Caco-2 (cell line): Measurements from ENCODE around the gene HIVEP1. TPM values are rescaled to one million over a fixed set of nuclear protein-coding genes. Genes with fewer than 3 reads are reported as not detected.

Experiments
- BruUV-seq: library from RNA; stranded (reverse); fragments of 400-500 nt; replicated peaks from 2 replicates; lab custom pipeline; 2021; lab: Mats Ljungman, UMichigan
- CTCF ChIA-PET: fragments of 300-600 bp; sonication (Branson Sonifier 250); formaldehyde crosslinking; loops from one replicate; lab custom pipeline; 2022; ENCODE audit warnings: antibody characterized with exemption; lab: Charles Lee
- POLR2A ChIA-PET: fragments of 300-600 bp; sonication (Branson Sonifier 250); formaldehyde crosslinking; loops from one replicate; lab custom pipeline; 2022; ENCODE audit warnings: antibody characterized with exemption; lab: Charles Lee
- DNase-seq, 2 experiments: peaks; one replicate each; pipeline versions ENCODE4 v3.0.0 to v3.0.0-alpha.2; 2020 to 2022
- H3K27me3 ChIP-seq: replicated peaks from 2 replicates; pipeline ENCODE4 v1.6.0; 2011; ENCODE audit warnings: low read length; ENCODE audit not compliant: control insufficient read depth, insufficient read depth
- H3K36me3 ChIP-seq: 2 replicates; pipeline ENCODE4 v1.5.1; 2011; ENCODE audit warnings: low read length; ENCODE audit not compliant: control insufficient read depth, insufficient read depth
- H3K4me1 ChIP-seq: fragments of 250-450 bp; sonication (Bioruptor Pico); 2 replicates; pipeline ENCODE4 v1.5.1; 2020; ENCODE audit warnings: mild to moderate bottlenecking
- H3K4me3 ChIP-seq: 2 replicates; pipeline ENCODE4 v1.5.1; 2011; ENCODE audit warnings: low read depth, mild to moderate bottlenecking, control low read depth, low read length
- H3K9me3 ChIP-seq: fragments of 250-450 bp; sonication (Bioruptor Pico); 2 replicates; pipeline ENCODE4 v1.5.1; 2020; ENCODE audit warnings: mild to moderate bottlenecking, moderate library complexity
- H3K27ac Mint-ChIP-seq: one replicate; pipeline ENCODE4 v1.8.0; 2022; ENCODE audit warnings: mixed read lengths; ENCODE audit not compliant: unreplicated experiment
- H3K27me3 Mint-ChIP-seq: one replicate; pipeline ENCODE4 v1.8.0; 2022; ENCODE audit warnings: mixed read lengths; ENCODE audit not compliant: insufficient read depth, unreplicated experiment
- H3K36me3 Mint-ChIP-seq: one replicate; pipeline ENCODE4 v1.8.0; 2022; ENCODE audit warnings: mild to moderate bottlenecking, mixed read lengths; ENCODE audit not compliant: insufficient read depth, unreplicated experiment
- H3K4me1 Mint-ChIP-seq: one replicate; pipeline ENCODE4 v1.8.0; 2022; ENCODE audit warnings: low read depth, mixed read lengths; ENCODE audit not compliant: unreplicated experiment
- H3K4me3 Mint-ChIP-seq: one replicate; pipeline ENCODE4 v1.8.0; 2022; ENCODE audit warnings: mild to moderate bottlenecking, moderate library complexity, mixed read lengths; ENCODE audit not compliant: unreplicated experiment
- H3K9me3 Mint-ChIP-seq: one replicate; pipeline ENCODE4 v1.8.0; 2022; ENCODE audit warnings: mixed read lengths; ENCODE audit not compliant: unreplicated experiment
- CTCF ChIP-seq, 2 experiments: fragments of 200-600 bp in 1 of 2; IDR thresholded peaks; 1 replicate in 1 of 2; 2 replicates in 1 of 2; pipeline versions ENCODE4 v1.5.1 to v1.8.0; 2011 to 2022; ENCODE audit warnings: antibody characterized with exemption in 1 of 2, control low read depth in 1 of 2, inconsistent platforms in 1 of 2, low read depth in 1 of 2, low read length in 1 of 2, mild to moderate bottlenecking in 1 of 2, moderate library complexity in 1 of 2; ENCODE audit not compliant: insufficient read depth in 1 of 2, severe bottlenecking in 1 of 2, unreplicated experiment in 1 of 2
- intact Hi-C: fragments of 100-400 bp; cut with micrococcal nuclease; formaldehyde crosslinking; loops from one replicate; pipeline ENCODE4 v1.10.0; 2022; ENCODE audit not compliant: unreplicated experiment
- total RNA-seq: library from RNA; stranded (reverse); gene quantifications from 2 replicates; pipeline ENCODE4 v1.2.3, GENCODE V29; 2022

HIVEP1 gene
- total RNA-seq, 1 experiment from 2014 or later = 22.8 TPM

GRCh38 chr6:12088531-12088930, 76.4 kb downstream of the HIVEP1 start:
- H3K27me3 Mint-ChIP-seq = no peaks in the 10 kb centered on the region
- no peaks in the 10 kb centered on the region for H3K9me3 Mint-ChIP-seq
- H3K36me3 ChIP-seq = no peaks in the 10 kb centered on the region
- intact Hi-C loops = no loop called here
- DNase-seq = no peak
- H3K9me3 ChIP-seq = no peaks in the 10 kb centered on the region
- H3K27me3 ChIP-seq = no peaks in the 10 kb centered on the region
- no peaks in the 10 kb centered on the region for H3K36me3 Mint-ChIP-seq
- no peak for TF ChIP-seq CTCF (IDR thresholded peaks at IDR 0.05; ENCODE audit: insufficient read depth in 1 of 2, low read depth in 1 of 2, low read length in 1 of 2, severe bottlenecking in 1 of 2, unreplicated experiment in 1 of 2)
- POLR2A ChIA-PET = no interaction called here
- no peak overlapping the region for H3K27ac Mint-ChIP-seq
- no peak overlapping the region for H3K4me3 Mint-ChIP-seq
- no peaks in the 10 kb centered on the region for H3K4me1 ChIP-seq
- no peaks in the 10 kb centered on the region for H3K4me1 Mint-ChIP-seq
- BruUV-seq = no TSS peak
- H3K4me3 ChIP-seq = no peak overlapping the region
- CTCF ChIA-PET = no interaction called here

- no peaks in the 10 kb centered on the region for H3K27me3 Mint-ChIP-seq
- Histone ChIP-seq H3K4me3 (no peak overlapping the region), H3K36me3 (no peaks in the 10 kb centered on the region), H3K4me1 (no peaks in the 10 kb centered on the region), H3K27me3 (no peaks in the 10 kb centered on the region), H3K9me3 (no peaks in the 10 kb centered on the region)
- intact Hi-C loops = no loop called here
- CTCF ChIA-PET = no interaction called here
- H3K4me1 Mint-ChIP-seq = no peaks in the 10 kb centered on the region
- no peak overlapping the region for H3K27ac Mint-ChIP-seq
- no peaks in the 10 kb centered on the region for H3K36me3 Mint-ChIP-seq
- H3K9me3 Mint-ChIP-seq = no peaks in the 10 kb centered on the region
- POLR2A ChIA-PET = no interaction called here
- no TSS peak for BruUV-seq
- no peak for TF ChIP-seq CTCF (IDR thresholded peaks at IDR 0.05; ENCODE audit: insufficient read depth in 1 of 2, low read depth in 1 of 2, low read length in 1 of 2, severe bottlenecking in 1 of 2, unreplicated experiment in 1 of 2)
- DNase-seq = no peak
- H3K4me3 Mint-ChIP-seq = no peak overlapping the region
Observed at GRCh38 chr6:12090714-12091113, 78.6 kb downstream of the HIVEP1 start.

GRCh38 chr6:12092762-12093161, 80.7 kb downstream of the HIVEP1 start:
- ChIA-PET CTCF (no interaction called here), POLR2A (no interaction called here)
- Histone ChIP-seq H3K27me3 (no peaks in the 10 kb centered on the region), H3K4me1 (no peaks in the 10 kb centered on the region), H3K9me3 (no peaks in the 10 kb centered on the region), H3K36me3 (no peaks in the 10 kb centered on the region), H3K4me3 (no peak overlapping the region)
- TF ChIP-seq CTCF (IDR thresholded peaks at IDR 0.05; ENCODE audit: insufficient read depth in 1 of 2, low read depth in 1 of 2, low read length in 1 of 2, severe bottlenecking in 1 of 2, unreplicated experiment in 1 of 2) = no peak
- H3K27ac Mint-ChIP-seq = no peak overlapping the region
- H3K36me3 Mint-ChIP-seq = no peaks in the 10 kb centered on the region
- H3K27me3 Mint-ChIP-seq = no peaks in the 10 kb centered on the region
- intact Hi-C loops = no loop called here
- no peak for DNase-seq
- no peaks in the 10 kb centered on the region for H3K9me3 Mint-ChIP-seq
- H3K4me3 Mint-ChIP-seq = no peak overlapping the region
- no peaks in the 10 kb centered on the region for H3K4me1 Mint-ChIP-seq
- no TSS peak for BruUV-seq
